OCI-LY1 (cell line): ENCODE measurements around the gene NECTIN1.

Experiments used
- H2AFZ ChIP-seq: fragments of 200-600 bp; sonication (generic), shearing (Covaris generic); 2 replicates; pipeline ENCODE4 v1.6.0; 2014; ENCODE audit warnings: antibody characterized with exemption, mild to moderate bottlenecking, low read length
- H3F3A ChIP-seq: fragments of 200-600 bp; sonication (generic), shearing (Covaris generic); 2 replicates; pipeline ENCODE4 v1.6.0; 2014; ENCODE audit warnings: mild to moderate bottlenecking, antibody characterized with exemption, low read length, moderate library complexity; ENCODE audit not compliant: insufficient read depth
- H3K27ac ChIP-seq: fragments of 200-600 bp; sonication (generic); 2 replicates; pipeline ENCODE4 v1.5.1; 2014; ENCODE audit warnings: low read length, mixed run types, mild to moderate bottlenecking, low read depth; ENCODE audit not compliant: poor library complexity, severe bottlenecking
- H3K27me3 ChIP-seq: fragments of 200-600 bp; sonication (generic); 2 replicates; pipeline ENCODE4 v1.6.0; 2014; ENCODE audit warnings: antibody characterized with exemption, mild to moderate bottlenecking, low read length, moderate library complexity; ENCODE audit not compliant: insufficient read depth
- H3K36me3 ChIP-seq: fragments of 200-600 bp; sonication (generic); 2 replicates; pipeline ENCODE4 v1.6.1; 2014; ENCODE audit warnings: mild to moderate bottlenecking, antibody characterized with exemption, low read length, moderate library complexity, mixed read lengths; ENCODE audit not compliant: insufficient read depth
- H3K4me1 ChIP-seq: fragments of 200-600 bp; sonication (generic); 2 replicates; pipeline ENCODE4 v1.5.1; 2014; ENCODE audit warnings: mild to moderate bottlenecking, low read length, moderate library complexity; ENCODE audit not compliant: insufficient read depth, severe bottlenecking
- H3K4me2 ChIP-seq: fragments of 200-600 bp; sonication (generic), shearing (Covaris generic); 2 replicates; pipeline ENCODE4 v1.6.1; 2014; ENCODE audit warnings: low read length
- H3K4me3 ChIP-seq: fragments of 200-600 bp; sonication (generic); 2 replicates; pipeline ENCODE4 v1.5.1; 2014; ENCODE audit warnings: low read length, low read depth, mild to moderate bottlenecking, mixed read lengths; ENCODE audit not compliant: poor library complexity, severe bottlenecking
- H3K79me2 ChIP-seq: fragments of 200-600 bp; shearing (Covaris generic); 2 replicates; pipeline ENCODE4 v1.6.1; 2016; ENCODE audit warnings: mixed run types, low read length, mixed read lengths; ENCODE audit not compliant: insufficient read depth
- H3K9ac ChIP-seq: fragments of 200-600 bp; sonication (generic), shearing (Covaris generic); 2 replicates; pipeline ENCODE4 v1.6.1; 2014; ENCODE audit warnings: mild to moderate bottlenecking, low read length, mixed read lengths
- H3K9me2 ChIP-seq: fragments of 200-600 bp; sonication (generic), shearing (Covaris generic); 2 replicates; pipeline ENCODE4 v1.6.1; 2014; ENCODE audit warnings: low read depth, mild to moderate bottlenecking, low read length, mixed read lengths
- H3K9me3 ChIP-seq: fragments of 200-600 bp; shearing (Covaris generic); 2 replicates; pipeline ENCODE4 v1.6.1; 2014; ENCODE audit warnings: low read length, mixed read lengths
- H4K20me1 ChIP-seq: fragments of 200-600 bp; sonication (generic), shearing (Covaris generic); 2 replicates; pipeline ENCODE4 v1.6.0; 2016; ENCODE audit warnings: mild to moderate bottlenecking, low read length; ENCODE audit not compliant: insufficient read depth
- EZH2 ChIP-seq: fragments of 200-600 bp; sonication (generic), shearing (Covaris generic); IDR thresholded peaks from 2 replicates; pipeline ENCODE4 v1.8.0; 2017; ENCODE audit warnings: borderline replicate concordance, mixed run types, mild to moderate bottlenecking, antibody characterized with exemption, low read length, moderate library complexity, mixed read lengths
- TF ChIP-seq, protein P1 (sequence below): fragments of 200-600 bp; sonication (generic), shearing (Covaris generic); IDR thresholded peaks from 2 replicates; pipeline ENCODE4 v1.5.1; 2017; ENCODE audit warnings: mild to moderate bottlenecking, antibody characterized with exemption, low read length, moderate library complexity, mixed read lengths

NECTIN1 gene

DNA sequence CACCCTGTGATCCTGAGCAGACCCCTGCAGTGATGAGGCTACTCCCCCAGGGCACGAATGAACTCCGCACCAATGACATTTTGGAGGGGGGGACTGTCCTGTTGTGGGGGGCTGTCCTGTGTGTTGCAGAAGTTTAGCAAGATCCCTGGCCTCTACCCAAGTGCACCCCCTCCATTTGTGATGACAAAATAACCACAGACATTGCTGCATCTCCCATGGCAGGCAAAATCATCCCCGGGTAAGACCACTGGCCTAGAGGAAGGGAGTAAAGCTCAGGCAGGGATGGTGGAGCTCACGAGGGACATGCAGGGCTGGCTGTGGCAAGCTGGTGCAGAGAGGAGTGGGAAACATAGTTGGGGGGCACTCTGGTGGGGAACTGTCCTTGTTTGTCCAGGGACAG is 40.6 kb downstream of the NECTIN1 start:
- Histone ChIP-seq H4K20me1 (no peaks in the 10 kb centered on the region), H3K27ac (no peak overlapping the region), H3K9me3 (no peaks in the 10 kb centered on the region), H3F3A (no peaks in the 10 kb centered on the region), H3K9me2 (no peaks in the 10 kb centered on the region), H3K4me3 (no peak overlapping the region), H3K79me2 (no peaks in the 10 kb centered on the region), H3K27me3 (peaks cover 4% of the 10 kb centered on the region; the same call in 1 of the 2 replicates), H3K36me3 (no peaks in the 10 kb centered on the region), H3K4me1 (no peaks in the 10 kb centered on the region), H3K4me2 (no peak overlapping the region), H3K9ac (no peak overlapping the region), H2AFZ (no peak overlapping the region)
- no peak for TF ChIP-seq EZH2
- TF ChIP-seq, protein P1, sequence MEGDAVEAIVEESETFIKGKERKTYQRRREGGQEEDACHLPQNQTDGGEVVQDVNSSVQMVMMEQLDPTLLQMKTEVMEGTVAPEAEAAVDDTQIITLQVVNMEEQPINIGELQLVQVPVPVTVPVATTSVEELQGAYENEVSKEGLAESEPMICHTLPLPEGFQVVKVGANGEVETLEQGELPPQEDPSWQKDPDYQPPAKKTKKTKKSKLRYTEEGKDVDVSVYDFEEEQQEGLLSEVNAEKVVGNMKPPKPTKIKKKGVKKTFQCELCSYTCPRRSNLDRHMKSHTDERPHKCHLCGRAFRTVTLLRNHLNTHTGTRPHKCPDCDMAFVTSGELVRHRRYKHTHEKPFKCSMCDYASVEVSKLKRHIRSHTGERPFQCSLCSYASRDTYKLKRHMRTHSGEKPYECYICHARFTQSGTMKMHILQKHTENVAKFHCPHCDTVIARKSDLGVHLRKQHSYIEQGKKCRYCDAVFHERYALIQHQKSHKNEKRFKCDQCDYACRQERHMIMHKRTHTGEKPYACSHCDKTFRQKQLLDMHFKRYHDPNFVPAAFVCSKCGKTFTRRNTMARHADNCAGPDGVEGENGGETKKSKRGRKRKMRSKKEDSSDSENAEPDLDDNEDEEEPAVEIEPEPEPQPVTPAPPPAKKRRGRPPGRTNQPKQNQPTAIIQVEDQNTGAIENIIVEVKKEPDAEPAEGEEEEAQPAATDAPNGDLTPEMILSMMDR = no peak

DNA sequence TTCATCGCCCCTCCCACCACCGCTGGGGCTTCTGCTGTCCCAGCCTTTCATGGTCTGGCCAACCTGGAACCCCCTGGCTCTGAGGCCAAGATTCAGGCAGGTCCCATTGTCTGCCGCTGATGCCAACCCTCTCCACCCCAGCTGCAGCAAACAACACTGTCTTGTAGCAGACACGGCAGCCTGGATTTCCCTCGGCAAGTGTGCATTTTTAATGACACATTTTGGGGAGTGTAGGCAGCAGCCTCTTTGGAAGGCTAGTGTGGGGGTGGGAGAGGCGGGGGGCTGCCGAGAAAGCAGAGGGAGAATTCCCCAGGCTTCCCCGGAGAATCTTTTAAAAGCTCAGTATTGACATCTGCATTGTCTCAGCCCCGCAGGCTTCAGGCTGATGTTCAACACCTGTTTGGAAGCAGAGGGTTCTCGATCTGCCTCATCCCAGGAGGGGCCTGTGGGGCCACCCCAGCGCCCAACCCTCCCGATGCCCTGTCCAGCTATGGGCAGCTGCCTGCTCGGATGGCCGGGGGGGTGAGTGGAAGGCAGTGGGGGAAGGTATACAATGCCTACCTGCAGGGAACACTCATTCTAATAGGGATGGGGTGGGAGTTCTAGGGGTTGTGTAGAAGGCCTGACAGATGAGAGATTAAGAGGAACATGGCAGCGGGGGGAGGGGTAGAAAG is 41.5 kb downstream of the NECTIN1 start:
- H3K4me3 ChIP-seq = no peak overlapping the region
- TF ChIP-seq, protein P1 = no peak
- no peak for TF ChIP-seq EZH2
- H3K4me2 ChIP-seq = no peak overlapping the region
- no peaks in the 10 kb centered on the region for H3K9me2 ChIP-seq
- H3K79me2 ChIP-seq = no peaks in the 10 kb centered on the region
- H3F3A ChIP-seq = no peaks in the 10 kb centered on the region
- H3K27me3 ChIP-seq = no peaks in the 10 kb centered on the region
- H3K9me3 ChIP-seq = no peaks in the 10 kb centered on the region
- no peak overlapping the region for H3K9ac ChIP-seq
- H3K36me3 ChIP-seq = no peaks in the 10 kb centered on the region
- no peaks in the 10 kb centered on the region for H3K4me1 ChIP-seq
- H4K20me1 ChIP-seq = no peaks in the 10 kb centered on the region
- no peak overlapping the region for H2AFZ ChIP-seq
- no peak overlapping the region for H3K27ac ChIP-seq

DNA sequence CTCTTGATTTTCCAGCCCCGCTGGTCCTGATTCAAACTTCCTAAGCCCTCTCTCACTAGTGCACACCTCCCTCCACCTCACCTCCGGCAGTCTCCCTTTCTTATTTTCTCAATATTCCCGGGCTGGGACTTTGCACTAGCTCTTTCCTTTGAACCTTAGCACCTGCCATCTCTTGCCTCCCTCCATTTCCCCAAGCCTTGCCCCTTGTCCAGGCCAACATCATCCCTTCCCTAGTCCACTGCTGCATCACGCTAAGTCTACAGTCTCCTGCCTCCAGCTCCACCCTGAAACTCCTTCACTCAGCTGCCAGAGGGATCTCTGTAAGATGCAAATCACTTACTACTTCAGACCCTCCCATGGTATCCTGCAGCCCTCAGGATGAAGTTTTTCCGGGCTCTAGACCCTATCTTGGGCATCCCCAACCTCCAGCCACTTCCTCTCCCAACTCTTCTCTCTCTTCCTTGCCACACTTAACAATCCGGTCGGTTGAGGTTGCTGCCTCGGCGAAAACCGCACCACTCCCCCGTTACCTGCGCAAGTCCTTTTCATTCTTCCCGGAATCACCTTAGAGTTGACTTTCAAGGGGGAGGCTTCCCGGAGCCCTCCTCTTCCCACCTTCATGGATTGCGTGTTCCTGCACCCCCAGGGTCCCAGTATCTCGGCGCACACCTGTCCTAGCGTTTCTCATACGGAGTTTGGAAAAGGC is 42.7 kb downstream of the NECTIN1 start:
- Histone ChIP-seq H3F3A (no peaks in the 10 kb centered on the region), H2AFZ (no peak overlapping the region), H3K27me3 (no peaks in the 10 kb centered on the region), H3K4me1 (no peaks in the 10 kb centered on the region), H3K4me3 (no peak overlapping the region), H3K79me2 (no peaks in the 10 kb centered on the region), H3K9me3 (no peaks in the 10 kb centered on the region), H3K9me2 (no peaks in the 10 kb centered on the region), H4K20me1 (no peaks in the 10 kb centered on the region), H3K27ac (no peak overlapping the region), H3K36me3 (no peaks in the 10 kb centered on the region), H3K9ac (no peak overlapping the region), H3K4me2 (no peak overlapping the region)
- TF ChIP-seq, protein P1 = no peak
- no peak for TF ChIP-seq EZH2
